K562 (cell line): ENCODE results near the gene ICA1L. TPM values are rescaled to one million over a fixed set of nuclear protein-coding genes. Genes with fewer than 3 reads are reported as not detected.

Experiments used
- ATAC-seq: fragments of 200-7000 bp; cut with Tn5 transposase; 3 replicates; pipeline ENCODE4 v1.9.1; 2020; ENCODE audit warnings: moderate library complexity
- BruUV-seq: library from RNA; stranded (reverse); fragments of 400-500 nt; replicated peaks from 2 replicates; lab custom pipeline; 2021; lab: Mats Ljungman, UMichigan
- CTCF ChIA-PET: fragments of 300-600 bp; formaldehyde crosslinking; extraction: SDS; loops from one replicate; lab custom pipeline; 2021; ENCODE audit warnings: low intra/inter-chr PET ratio; lab: Yijun Ruan, JAX
- POLR2A ChIA-PET: fragments of 300-600, 350-650 bp; sonication (Branson Sonifier 250); formaldehyde crosslinking; extraction: SDS; loops from one replicate; lab custom pipeline; 2021; ENCODE audit warnings: antibody characterized with exemption, inconsistent platforms; lab: Yijun Ruan, JAX
- DNase-seq, 4 experiments: peaks; one replicate each; pipeline versions ENCODE4 v3.0.0 to v3.0.0-alpha.2; 2011 to 2018; ENCODE audit warnings: low spot score in 3 of 4, mixed read lengths in 3 of 4; ENCODE audit errors: extremely low read depth in 1 of 4
- FAIRE-seq: peaks from 2 replicates; lab custom pipeline; 2011; peaks lifted over from hg19 to GRCh38; lab: Jason Lieb, UNC
- H2AFZ ChIP-seq: 2 replicates; pipeline ENCODE4 v1.6.0; 2011; ENCODE audit warnings: low read depth, low read length, control low read depth, inconsistent platforms
- H3K27ac ChIP-seq: fragments of 200-600 bp; 3 replicates; pipeline ENCODE4 v1.8.0; 2011; ENCODE audit warnings: low read depth, mild to moderate bottlenecking, control low read depth, inconsistent platforms, low read length, moderate library complexity, mixed read lengths; ENCODE audit errors: extremely low read depth
- H3K27me3 ChIP-seq, 2 experiments: fragments of 300-600 bp in 1 of 2; 2 replicates in 1 of 2; 3 replicates in 1 of 2; pipeline versions ENCODE4 v1.6.0 to v1.8.0; 2011; ENCODE audit warnings: inconsistent platforms in 2 of 2, low read length in 2 of 2, mild to moderate bottlenecking in 1 of 2, mixed read lengths in 1 of 2, moderate library complexity in 1 of 2; ENCODE audit not compliant: control insufficient read depth in 2 of 2, insufficient read depth in 2 of 2
- H3K36me3 ChIP-seq: fragments of 300-600 bp; 3 replicates; pipeline ENCODE4 v1.8.0; 2011; ENCODE audit warnings: mild to moderate bottlenecking, low read length, inconsistent platforms; ENCODE audit not compliant: control insufficient read depth, insufficient read depth
- H3K4me1 ChIP-seq, 2 experiments: fragments of 200-600 bp in 1 of 2; replicated peaks in 1 of 2; 2 replicates in 1 of 2; 3 replicates in 1 of 2; pipeline versions ENCODE4 v1.5.1 to v1.8.0; 2011; ENCODE audit warnings: inconsistent platforms in 2 of 2, low read length in 2 of 2, mild to moderate bottlenecking in 1 of 2, mixed read lengths in 1 of 2, moderate library complexity in 1 of 2; ENCODE audit not compliant: control insufficient read depth in 2 of 2, insufficient read depth in 2 of 2
- H3K4me2 ChIP-seq: 2 replicates; pipeline ENCODE4 v1.6.1; 2011; ENCODE audit warnings: low read length, control low read depth, inconsistent platforms, mixed read lengths; ENCODE audit not compliant: insufficient read depth
- H3K4me3 ChIP-seq: fragments of 200-600 bp; sonication (generic), shearing (Covaris generic); 2 replicates; pipeline ENCODE4 v1.5.1; 2016; ENCODE audit warnings: control low read depth, inconsistent platforms
- H3K79me2 ChIP-seq: fragments of 200-600 bp; 3 replicates; pipeline ENCODE4 v1.8.0; 2011; ENCODE audit warnings: low read length, inconsistent platforms; ENCODE audit not compliant: control insufficient read depth, insufficient read depth
- H3K9ac ChIP-seq, 2 experiments: 2 replicates each; pipeline versions ENCODE4 v1.6.0 to v1.6.1; 2011; ENCODE audit warnings: low read depth in 2 of 2, low read length in 2 of 2, control low read depth in 1 of 2, inconsistent platforms in 1 of 2, mild to moderate bottlenecking in 1 of 2, mixed read lengths in 1 of 2; ENCODE audit not compliant: insufficient read depth in 1 of 2
- H3K9me1 ChIP-seq: one replicate; pipeline ENCODE4 v1.6.0; 2011; ENCODE audit warnings: inconsistent platforms, mild to moderate bottlenecking, low read length, moderate library complexity; ENCODE audit not compliant: control insufficient read depth, insufficient read depth
- H3K9me3 ChIP-seq: replicated peaks from 2 replicates; pipeline ENCODE4 v1.5.1; 2011; ENCODE audit warnings: low read depth, low read length, inconsistent platforms; ENCODE audit not compliant: control insufficient read depth, insufficient read depth
- H4K20me1 ChIP-seq: replicated peaks from 2 replicates; pipeline ENCODE4 v1.6.1; 2011; ENCODE audit warnings: low read length, inconsistent platforms, mixed read lengths; ENCODE audit not compliant: control insufficient read depth, insufficient read depth
- CBX3 ChIP-seq, 2 experiments: IDR thresholded peaks; 1 replicate in 1 of 2; 2 replicates in 1 of 2; pipeline ENCODE4 v1.6.1; 2012; ENCODE audit warnings: inconsistent platforms in 2 of 2, low read length in 2 of 2, borderline replicate concordance in 1 of 2, control low read depth in 1 of 2
- CBX8 ChIP-seq: fragments of 200-600 bp; sonication (generic); IDR thresholded peaks from 2 replicates; pipeline ENCODE4 v1.6.1; 2012; ENCODE audit warnings: borderline replicate concordance, mixed run types, low read depth, mild to moderate bottlenecking, moderate library complexity, mixed read lengths, low read length, control low read depth, inconsistent platforms; ENCODE audit not compliant: poor library complexity, severe bottlenecking; ENCODE audit errors: extremely low read depth
- FOXA3 ChIP-seq, 2 experiments: fragments of 450-650 bp in 1 of 2; sonication (generic) in 1 of 2; formaldehyde crosslinking; IDR thresholded peaks in 1 of 2; conservative IDR thresholded peaks in 1 of 2; 2 replicates each; pipeline versions ENCODE4 v1.4.0 to v1.8.0; 2020 to 2022; ENCODE audit warnings: mild to moderate bottlenecking in 2 of 2, missing genetic modification reagents in 1 of 2
- FOXP4 ChIP-seq: sonication (generic); formaldehyde crosslinking; IDR thresholded peaks from 2 replicates; pipeline ENCODE4 v1.8.0; 2022; ENCODE audit warnings: mild to moderate bottlenecking, missing genetic modification reagents, borderline replicate concordance
- GTF2E2 ChIP-seq: fragments of 200-800 bp; sonication (Bioruptor generic); IDR thresholded peaks from 2 replicates; pipeline ENCODE4 v1.6.1; 2016; ENCODE audit warnings: missing genetic modification characterization, missing compliant biosample characterization
- HDAC2 ChIP-seq: fragments of 450-650 bp; IDR thresholded peaks from 2 replicates; pipeline ENCODE4 v1.6.1; 2016; ENCODE audit warnings: mild to moderate bottlenecking
- HINFP ChIP-seq: fragments of 450-650 bp; conservative IDR thresholded peaks from 2 replicates; pipeline ENCODE4 v1.6.1; 2016; ENCODE audit warnings: missing genetic modification characterization, low read depth, mild to moderate bottlenecking, control low read depth, missing compliant biosample characterization
- MAFG ChIP-seq: fragments of 450-650 bp; conservative IDR thresholded peaks from 2 replicates; pipeline ENCODE4 v1.6.1; 2016; ENCODE audit warnings: missing genetic modification characterization, missing compliant biosample characterization
- MCM5 ChIP-seq: fragments of 450-650 bp; IDR thresholded peaks from 2 replicates; pipeline ENCODE4 v1.6.1; 2016; ENCODE audit warnings: low read depth
- MTA1 ChIP-seq: fragments of 450-650 bp; IDR thresholded peaks from 2 replicates; pipeline ENCODE4 v1.6.1; 2017; ENCODE audit warnings: borderline replicate concordance
- NELFE ChIP-seq: IDR thresholded peaks from 2 replicates; pipeline ENCODE4 v1.6.1; 2011; ENCODE audit warnings: mild to moderate bottlenecking; ENCODE audit not compliant: insufficient read depth, insufficient read length
- PHF8 ChIP-seq: fragments of 200-600 bp; sonication (generic); IDR thresholded peaks from 2 replicates; pipeline ENCODE4 v1.6.1; 2012; ENCODE audit warnings: mixed run types, mild to moderate bottlenecking, inconsistent platforms, low read length, moderate library complexity, borderline replicate concordance
- SMARCC2 ChIP-seq: fragments of 450-650 bp; IDR thresholded peaks from 2 replicates; pipeline ENCODE4 v1.6.1; 2017; ENCODE audit warnings: antibody characterized with exemption, moderate library complexity, mild to moderate bottlenecking, low read depth
- SP2 ChIP-seq: IDR thresholded peaks from 2 replicates; pipeline ENCODE4 v1.6.1; 2011; ENCODE audit warnings: mild to moderate bottlenecking, low read depth, low read length, moderate library complexity; ENCODE audit not compliant: poor library complexity, severe bottlenecking; ENCODE audit errors: extremely low read depth
- ZNF133 ChIP-seq: fragments of 250-450 bp; sonication (Bioruptor Pico); IDR thresholded peaks from 2 replicates; pipeline ENCODE4 v1.4.0; 2020; ENCODE audit warnings: mild to moderate bottlenecking
- ZNF668 ChIP-seq: fragments of 250-450 bp; sonication (Bioruptor Pico); IDR thresholded peaks from 2 replicates; pipeline ENCODE4 v1.8.0; 2022; ENCODE audit warnings: mild to moderate bottlenecking, inconsistent platforms
- ZNF79 ChIP-seq: fragments of 250-450 bp; sonication (Bioruptor Pico); IDR thresholded peaks from 2 replicates; pipeline ENCODE4 v1.4.0; 2020; ENCODE audit warnings: low read depth, mild to moderate bottlenecking, moderate library complexity
- WGBS: fragments of 100-300 bp; shearing (Covaris generic); methylation state at CpG from one replicate; pipeline ENCODE4 v1.1.6; 2016; ENCODE audit warnings: low coverage, mixed read lengths; ENCODE audit not compliant: insufficient coverage; ENCODE audit errors: missing lambda C conversion rate; 5-methylcytosine and 5-hydroxymethylcytosine counted together
- in situ Hi-C: fragments of 300-500 bp; cut with MboI; formaldehyde crosslinking; loops from 4 replicates; pipeline ENCODE4 v1.15.0; 2018; ENCODE audit warnings: inconsistent platforms, mixed read lengths
- intact Hi-C: fragments of 100-400 bp; cut with micrococcal nuclease; formaldehyde crosslinking; loops from 2 replicates; pipeline ENCODE4 v1.14.2; 2022
- polyA plus RNA-seq, 8 experiments: library from polyadenylated mRNA; depleted of rRNA in 4 of 8; stranded (reverse) in 5 of 8; unstranded in 3 of 8; fragments of >200 nt; fragmentation: Nextera tagmentation in 2 of 8; fragmentation: Illumina TruSeq in 1 of 8; extraction: Ambion mirVana in 2 of 8; extraction: Trizol in 1 of 8; gene quantifications; 2 replicates each; pipeline versions ENCODE4 v1.2.1 to v1.2.3, GENCODE V29; 2011 to 2014; ENCODE audit warnings: inconsistent platforms in 1 of 8, missing spikeins in 1 of 8
- total RNA-seq, 7 experiments: library from RNA; depleted of rRNA in 6 of 7; stranded (reverse); fragments of >200 nt in 6 of 7; fragmentation: Illumina TruSeq in 2 of 7; extraction: Trizol in 2 of 7; gene quantifications; 2 replicates each; pipeline versions ENCODE4 v1.2.1 to v1.2.3, GENCODE V29; 2011 to 2021; ENCODE audit warnings: low replicate concordance in 1 of 7

The ICA1L gene
- total and polyA plus RNA-seq, 9 of the 15 experiments (the other 6 are each of a cell fraction or from before 2014, with no cell fraction given) = 0.57 to 1.7 (median 1.1) TPM

GRCh38 chr2:202786842-202787241 lies 84.7 kb downstream of the ICA1L start:
- FAIRE-seq (no peak), ATAC-seq (no peak), DNase-seq (no peak)
- ChIA-PET CTCF (no interaction called here), POLR2A (interaction anchor here (0.7 to 1.0 kb wide), 2 partner anchors 13 to 19 kb away, joined by 3 to 4 read pairs; no protein-coding TSS in a partner anchor)
- no peaks in the 10 kb centered on the region for H3K27me3 ChIP-seq
- H3K9me3 ChIP-seq = no peaks in the 10 kb centered on the region
- no peaks in the 10 kb centered on the region for H3K9me1 ChIP-seq
- no peak overlapping the region for H3K4me3 ChIP-seq
- no peak overlapping the region for H3K4me2 ChIP-seq
- H3K27ac ChIP-seq = no peak overlapping the region
- no peaks in the 10 kb centered on the region for H4K20me1 ChIP-seq
- TF ChIP-seq MAFG = no peak
- TF ChIP-seq GTF2E2 (tag) = no peak
- no peak for TF ChIP-seq HDAC2
- TF ChIP-seq FOXP4 (CRISPR knock-in tag) = no peak
- TF ChIP-seq NELFE = no peak
- no peak for TF ChIP-seq PHF8
- no peak for TF ChIP-seq SP2
- no peak for TF ChIP-seq FOXA3 (CRISPR knock-in tag; conservative IDR thresholded peaks at IDR 0.05 in 1 of 2, IDR thresholded peaks at IDR 0.05 in 1 of 2)
- TF ChIP-seq CBX8 = no peak
- TF ChIP-seq ZNF133 = no peak
- no peak for TF ChIP-seq ZNF668 (CRISPR knock-in tag)
- TF ChIP-seq MCM5 = no peak
- no peak for TF ChIP-seq HINFP (tag)
- no peak for TF ChIP-seq MTA1
- no peak for TF ChIP-seq SMARCC2
- TF ChIP-seq ZNF79 (CRISPR knock-in tag) = no peak
- no peak for TF ChIP-seq CBX3 (IDR thresholded peaks at IDR 0.05; ENCODE audit: borderline replicate concordance in 1 of 2, low read length in 2 of 2)
- no peaks in the 10 kb centered on the region for H3K36me3 ChIP-seq
- intact Hi-C loops = no loop called here
- BruUV-seq = no TSS peak
- H2AFZ ChIP-seq = no peak overlapping the region
- no peak overlapping the region for H3K9ac ChIP-seq
- 38% methylated on average over 2 of the region's 2 CpGs for WGBS
- in situ Hi-C loops = no loop called here
- no peaks in the 10 kb centered on the region for H3K79me2 ChIP-seq
- H3K4me1 ChIP-seq = no peaks in the 10 kb centered on the region
